HG02571 (cell line): Measurements from ENCODE around the gene FAM83C.
"Not testable (repeated sequence)": the region's sequence is repeated elsewhere in the genome, so short reads cannot be mapped to it uniquely, and the experiment has no call there.

Experiments
- ATAC-seq: cut with Tn5 transposase; IDR thresholded peaks from one replicate; pipeline ENCODE4 v1.9.1; 2021; ENCODE audit warnings: mild to moderate bottlenecking, moderate library complexity; ENCODE audit not compliant: unreplicated experiment

FAM83C gene

DNA sequence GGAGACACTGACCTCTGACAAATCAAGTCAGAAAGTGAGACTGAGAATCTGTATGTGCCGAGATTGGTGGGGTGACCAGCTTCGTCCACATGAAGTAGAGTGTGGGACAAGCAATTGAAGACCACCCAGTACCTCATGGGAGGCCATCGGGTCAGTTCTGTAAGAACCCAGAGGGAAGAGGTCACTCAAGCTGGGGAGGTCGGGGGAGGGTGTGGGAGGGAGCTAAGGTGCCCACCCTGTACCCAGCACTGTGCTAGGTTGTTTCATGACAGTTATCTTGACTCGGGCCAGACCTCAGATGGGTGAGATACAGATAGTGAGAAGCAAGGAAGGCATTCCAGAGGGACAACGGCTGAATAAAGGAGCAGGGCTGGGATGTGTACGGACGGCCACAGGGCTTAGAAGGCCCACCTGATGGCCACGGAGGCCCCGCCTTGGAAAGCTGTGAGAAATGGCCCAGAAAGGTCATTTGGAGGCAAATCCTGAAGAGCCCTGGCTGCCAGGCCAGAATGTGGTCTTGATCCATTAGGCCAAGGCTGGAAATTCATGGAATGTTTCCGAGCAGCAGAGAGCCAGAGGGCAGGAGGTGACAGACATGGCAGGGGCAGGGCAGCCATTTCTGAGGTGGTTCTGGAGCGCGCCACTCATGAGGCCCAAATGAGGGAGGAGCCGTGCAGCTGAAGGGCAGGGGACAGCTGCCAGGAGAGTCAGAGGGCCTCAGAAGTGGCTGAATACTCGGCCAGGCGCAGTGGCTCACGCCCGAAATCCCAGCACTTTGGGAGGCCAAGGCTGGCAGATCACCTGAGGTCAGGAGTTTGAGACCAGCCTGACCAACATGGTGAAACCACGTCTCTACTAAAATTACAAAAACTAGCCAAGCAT lies 22.0 kb downstream of the FAM83C start:
- ATAC-seq, result no peak

DNA sequence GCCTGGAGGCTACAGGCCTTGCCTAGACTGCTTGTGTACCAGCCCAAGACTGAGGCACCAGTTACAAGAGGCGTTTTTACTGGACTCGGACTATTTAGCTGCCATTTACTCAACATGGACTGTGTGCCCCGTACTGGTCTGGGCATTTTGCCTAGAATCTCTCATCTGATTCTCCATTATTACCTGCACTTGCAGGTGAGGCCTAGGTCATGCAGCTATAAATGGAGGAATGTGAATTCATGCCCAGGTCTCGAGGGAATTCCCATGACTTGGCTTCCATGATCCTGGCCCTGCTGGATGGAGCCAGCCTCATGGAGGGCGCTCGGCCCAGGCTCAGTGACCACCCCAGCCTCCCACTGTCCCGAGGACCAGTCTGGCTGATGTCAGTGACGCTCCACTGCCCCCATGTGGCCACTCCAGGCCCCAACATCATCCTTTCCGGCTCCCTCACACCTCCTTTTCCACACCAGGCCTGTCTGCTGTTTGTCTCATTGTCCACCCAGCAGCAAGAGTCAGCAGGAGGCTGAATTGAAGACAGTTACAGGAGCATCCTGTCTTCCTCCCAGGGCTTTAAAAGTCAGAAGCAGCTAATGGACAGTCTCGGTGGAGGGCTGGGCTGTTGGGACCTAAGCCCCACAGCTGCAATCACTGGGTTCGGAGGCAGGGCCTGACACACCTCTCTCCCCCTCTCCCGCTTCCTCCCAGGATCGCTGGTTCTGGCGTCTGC lies 23.0 kb downstream of the FAM83C start:
- ATAC-seq, result no peak

DNA sequence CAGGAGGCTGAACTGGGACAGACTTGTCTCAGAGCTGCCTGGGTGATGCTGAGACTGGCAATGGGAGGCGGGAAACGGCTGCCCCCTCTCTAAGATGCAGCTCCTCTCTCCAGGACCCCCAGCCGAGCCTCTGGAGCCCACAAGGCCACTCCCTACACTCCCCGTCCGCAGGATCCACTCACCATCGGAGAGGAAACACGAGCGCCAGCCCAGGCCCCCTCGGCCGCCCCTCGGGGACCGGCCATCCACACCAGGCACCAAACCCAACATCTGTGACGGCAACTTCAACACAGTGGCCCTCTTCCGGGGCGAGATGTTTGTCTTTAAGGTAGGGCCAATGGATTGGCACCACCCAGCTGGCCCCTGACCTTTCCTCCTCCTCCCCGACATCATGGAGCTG lies 25.1 kb downstream of the FAM83C start:
- no peak for ATAC-seq

DNA sequence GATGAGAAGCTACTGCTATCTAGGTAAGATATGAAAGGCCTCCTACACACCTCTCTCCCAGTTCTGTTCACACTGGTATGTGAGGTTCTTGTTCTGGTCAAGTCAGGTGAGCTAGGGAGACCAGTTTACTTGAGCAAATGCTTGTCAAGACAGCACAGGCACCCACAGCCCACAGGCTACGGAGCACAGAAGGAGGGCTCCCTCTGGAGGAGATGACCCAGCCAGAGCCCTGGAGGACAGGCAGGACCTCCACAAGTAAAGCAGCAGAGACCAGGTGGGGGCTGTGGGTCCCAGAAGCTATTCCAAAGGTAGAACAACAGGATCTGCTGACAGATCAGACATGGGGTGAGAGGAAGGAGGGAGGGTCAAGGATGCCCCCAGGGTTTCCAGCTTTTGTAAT lies 27.5 kb downstream of the FAM83C start:
- no peak for ATAC-seq

DNA sequence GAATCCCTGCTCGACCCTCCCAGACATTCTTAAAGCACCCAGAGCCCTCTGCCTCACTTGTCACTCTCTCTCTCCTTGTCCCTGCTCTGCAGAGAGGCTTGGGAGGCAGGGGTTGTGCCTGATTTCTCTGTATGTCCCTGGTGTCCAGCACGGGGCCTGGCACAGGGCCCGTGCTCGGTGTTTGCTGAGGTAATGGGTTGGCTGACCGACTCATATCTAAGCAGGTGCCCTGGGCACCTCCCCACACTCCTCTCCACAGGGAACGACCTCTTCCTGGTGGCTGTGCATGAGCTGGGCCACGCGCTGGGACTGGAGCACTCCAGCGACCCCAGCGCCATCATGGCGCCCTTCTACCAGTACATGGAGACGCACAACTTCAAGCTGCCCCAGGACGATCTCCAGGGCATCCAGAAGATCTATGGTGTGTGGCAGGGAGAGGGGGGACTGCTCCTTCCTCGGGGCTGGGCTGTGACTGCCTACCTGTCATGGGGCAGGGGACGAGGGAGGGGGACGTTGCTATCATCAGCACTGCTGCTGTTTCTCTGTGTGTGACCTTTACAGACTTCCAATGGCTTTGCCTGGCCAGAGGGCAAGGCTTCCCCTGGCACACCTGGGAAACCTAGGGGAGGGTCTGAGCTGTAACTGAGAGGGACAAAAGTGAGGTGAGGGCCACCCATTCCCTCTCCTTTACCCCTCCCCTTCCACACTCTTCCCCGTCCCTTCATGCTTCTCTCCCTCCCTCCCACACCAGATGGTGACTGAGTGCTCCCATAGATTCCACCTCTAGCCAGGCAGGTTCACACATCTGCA lies 28.5 kb downstream of the FAM83C start:
- ATAC-seq, result no peak

DNA sequence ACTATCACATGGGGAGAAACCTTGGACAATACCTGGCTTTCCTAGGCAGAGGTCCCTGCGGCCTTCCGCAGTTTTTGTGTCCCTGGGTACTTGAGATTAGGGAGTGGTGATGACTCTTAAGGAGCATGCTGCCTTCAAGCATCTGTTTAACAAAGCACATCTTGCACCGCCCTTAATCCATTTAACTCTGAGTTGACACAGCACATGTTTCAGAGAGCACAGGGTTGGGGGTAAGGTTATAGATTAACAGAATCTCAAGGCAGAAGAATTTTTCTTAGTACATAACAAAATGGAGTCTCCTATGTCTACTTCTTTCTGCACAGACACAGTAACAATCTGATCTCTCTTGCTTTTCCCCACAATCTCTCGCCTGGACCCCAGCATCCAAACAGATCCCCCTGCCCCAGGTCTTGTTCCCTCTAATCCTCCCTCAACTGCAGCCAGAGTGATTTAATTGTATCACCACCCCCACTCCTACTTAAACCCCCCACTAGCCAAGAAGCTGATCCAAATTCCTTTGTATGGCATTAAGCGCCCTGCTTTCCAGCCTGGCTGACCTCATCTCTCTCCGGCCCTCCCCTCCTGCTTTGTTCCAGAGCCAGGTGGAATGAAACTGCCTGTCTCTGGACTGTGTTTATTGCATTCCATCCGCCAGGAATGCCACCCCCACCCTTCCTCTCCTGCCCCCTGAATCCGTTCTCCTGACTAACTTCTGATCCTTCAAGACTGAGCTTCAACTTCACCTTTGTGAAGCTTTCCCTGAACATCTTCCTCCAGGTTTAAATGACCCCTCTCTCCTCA lies 29.3 kb downstream of the FAM83C start:
- ATAC-seq, result not testable (repeated sequence)

DNA sequence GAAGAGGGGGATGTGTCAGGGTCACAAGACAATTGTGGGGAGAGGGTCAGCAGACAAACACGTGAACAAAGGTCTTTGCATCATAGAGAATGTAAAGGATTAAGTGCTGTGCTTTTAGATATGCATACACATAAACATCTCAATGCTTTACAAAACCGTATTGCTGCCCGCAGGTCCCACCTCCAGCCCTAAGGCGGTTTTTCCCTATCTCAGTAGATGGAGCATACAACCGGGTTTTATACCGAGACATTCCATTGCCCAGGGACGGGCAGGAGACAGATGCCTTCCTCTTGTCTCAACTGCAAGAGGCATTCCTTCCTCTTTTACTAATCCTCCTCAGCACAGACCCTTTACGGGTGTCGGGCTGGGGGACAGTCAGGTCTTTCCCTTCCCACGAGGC lies 29.9 kb downstream of the FAM83C start:
- ATAC-seq, result not testable (repeated sequence)

DNA sequence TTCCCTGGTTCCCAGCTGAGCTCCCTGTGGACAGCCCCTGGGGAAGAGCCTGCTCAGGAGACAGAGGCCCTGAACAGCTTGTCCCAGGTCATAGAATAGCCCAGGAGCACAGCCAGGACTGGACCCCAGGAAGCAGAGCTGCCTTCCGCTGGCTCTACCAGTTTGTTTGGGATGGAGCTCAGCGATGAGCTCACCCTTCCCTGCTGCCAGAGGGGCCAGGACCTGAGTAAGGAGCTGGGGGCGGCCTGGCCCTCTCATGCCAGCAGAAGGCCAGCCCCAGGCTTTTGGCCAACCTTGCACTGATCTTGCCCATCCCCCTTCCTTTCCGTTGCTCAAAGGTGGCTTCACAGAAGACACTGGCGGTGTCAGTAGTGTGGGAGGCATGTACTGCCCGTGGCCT lies 31.8 kb downstream of the FAM83C start:
- ATAC-seq, result no peak

DNA sequence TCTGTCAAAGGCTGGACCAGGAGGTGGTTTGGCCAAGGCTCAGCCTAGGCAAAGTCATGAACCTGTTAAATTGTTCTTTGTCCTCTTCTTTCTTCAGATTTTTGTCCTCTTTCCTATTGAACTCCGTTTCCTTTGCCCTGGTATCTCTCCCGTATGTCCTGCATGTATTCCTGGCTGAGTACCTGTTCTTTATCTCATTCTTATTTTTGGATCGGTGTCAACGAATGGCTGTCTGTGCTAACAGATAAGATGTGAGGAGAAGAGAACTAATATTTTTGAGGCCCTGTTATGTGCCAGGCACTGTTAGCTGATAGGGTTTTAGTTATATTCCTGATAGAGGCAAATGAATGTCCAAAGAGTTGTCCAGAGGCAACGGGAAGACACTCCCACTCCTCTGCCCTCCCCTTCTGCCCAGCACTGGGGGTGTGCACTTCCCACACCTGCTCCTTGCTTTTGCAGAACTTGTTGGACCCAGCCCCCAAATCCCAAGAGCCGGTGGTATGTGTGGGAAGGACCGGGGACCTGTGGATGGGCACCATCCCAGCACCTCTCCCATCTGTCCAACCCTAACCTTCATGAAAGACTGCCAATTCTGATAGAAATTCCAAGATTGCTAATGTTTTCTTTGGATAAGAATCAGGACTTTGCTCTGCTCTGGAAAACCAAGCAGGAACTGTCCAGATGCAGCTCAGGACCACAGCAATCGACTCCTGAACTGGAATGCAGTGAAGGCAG lies 34.9 kb downstream of the FAM83C start:
- no peak for ATAC-seq

DNA sequence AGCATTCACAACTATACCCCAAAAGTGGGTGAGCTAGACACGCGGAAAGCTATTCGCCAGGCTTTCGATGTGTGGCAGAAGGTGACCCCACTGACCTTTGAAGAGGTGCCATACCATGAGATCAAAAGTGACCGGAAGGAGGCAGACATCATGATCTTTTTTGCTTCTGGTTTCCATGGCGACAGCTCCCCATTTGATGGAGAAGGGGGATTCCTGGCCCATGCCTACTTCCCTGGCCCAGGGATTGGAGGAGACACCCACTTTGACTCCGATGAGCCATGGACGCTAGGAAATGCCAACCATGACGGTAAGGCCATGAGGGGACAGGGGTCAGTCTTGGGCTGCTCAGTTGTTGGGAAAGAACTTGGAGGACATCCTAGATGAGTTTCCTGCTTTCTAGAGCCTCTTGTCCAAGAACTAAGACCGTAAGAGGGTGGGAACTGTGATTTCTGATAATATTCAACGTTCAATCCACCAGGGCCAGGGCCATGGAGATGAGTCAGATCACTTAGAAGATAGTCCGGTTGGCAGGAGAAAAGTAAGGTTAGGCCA lies 37.7 kb downstream of the FAM83C start:
- no peak for ATAC-seq

DNA sequence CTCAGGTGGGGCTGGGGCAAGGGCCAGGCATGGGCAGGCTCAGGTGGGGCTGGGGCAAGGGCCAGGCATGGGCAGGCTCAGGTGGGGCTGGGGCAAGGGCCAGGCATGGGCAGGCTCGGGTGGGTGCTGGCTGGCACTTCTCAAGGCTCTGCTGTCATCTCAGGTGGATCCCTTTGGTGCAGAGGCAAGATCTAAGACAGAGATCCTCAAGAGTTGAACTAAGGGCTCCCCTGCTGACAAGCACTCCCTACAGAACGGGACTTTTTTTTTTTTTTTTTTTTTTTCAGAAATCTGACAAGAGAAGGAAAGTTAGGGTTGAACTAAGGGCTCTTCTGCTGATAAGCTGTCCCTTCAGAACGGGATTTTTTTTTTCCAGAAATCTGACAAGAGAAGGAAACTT lies 39.2 kb downstream of the FAM83C start:
- no peak for ATAC-seq

DNA sequence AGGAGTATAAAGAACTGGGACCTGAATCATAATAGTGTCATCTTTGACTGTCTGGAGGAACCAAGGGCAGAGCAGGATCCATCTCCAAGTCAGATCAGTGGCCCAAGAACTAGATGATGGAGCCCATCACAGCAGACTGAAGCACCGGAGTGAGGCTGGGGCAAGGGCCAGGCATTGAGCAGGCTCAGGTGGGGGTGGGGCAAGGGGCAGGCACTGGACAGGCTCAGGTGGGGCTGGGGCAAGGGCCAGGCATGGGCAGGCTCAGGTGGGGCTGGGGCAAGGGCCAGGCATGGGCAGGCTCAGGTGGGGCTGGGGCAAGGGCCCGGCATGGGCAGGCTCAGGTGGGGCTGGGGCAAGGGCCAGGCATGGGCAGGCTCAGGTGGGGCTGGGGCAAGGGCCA lies 39.6 kb downstream of the FAM83C start:
- not testable (repeated sequence) for ATAC-seq

DNA sequence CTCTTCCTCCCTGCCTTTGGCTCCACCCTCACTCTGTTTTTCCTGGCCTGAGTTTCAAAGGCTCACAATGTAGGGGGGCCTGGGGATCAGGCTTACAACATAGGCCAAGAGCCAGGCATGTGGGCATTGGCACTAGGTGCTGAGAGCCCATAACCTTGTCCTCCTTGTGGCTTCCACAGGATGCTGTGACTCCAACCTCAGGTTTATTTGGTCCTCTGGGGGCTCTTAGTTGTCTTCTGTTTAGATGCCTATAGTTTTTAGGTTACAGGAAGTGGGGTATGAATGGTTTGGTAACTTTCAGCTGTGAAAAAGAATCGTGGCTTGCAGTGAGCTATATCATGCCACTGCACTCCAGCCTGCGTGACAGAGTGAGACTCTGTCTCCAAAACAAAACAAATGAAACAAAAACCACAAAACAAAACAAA lies 40.2 kb downstream of the FAM83C start:
- ATAC-seq, result no peak

DNA sequence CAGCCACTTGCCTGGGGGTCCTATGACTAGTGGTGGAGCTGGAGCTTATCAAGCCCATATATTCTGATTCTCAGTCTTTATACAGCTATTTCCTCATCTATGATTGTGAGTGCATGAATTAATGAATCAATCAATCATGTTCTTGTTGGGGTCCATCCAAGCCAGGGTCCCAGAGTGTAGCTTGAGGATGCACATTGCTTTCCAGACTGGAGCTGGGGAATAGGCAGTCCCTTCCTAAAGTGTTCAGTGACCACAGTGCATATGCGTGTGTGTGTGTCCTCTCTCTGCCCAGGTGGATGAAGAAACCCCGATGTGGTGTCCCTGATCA lies 40.6 kb downstream of the FAM83C start:
- no peak for ATAC-seq

DNA sequence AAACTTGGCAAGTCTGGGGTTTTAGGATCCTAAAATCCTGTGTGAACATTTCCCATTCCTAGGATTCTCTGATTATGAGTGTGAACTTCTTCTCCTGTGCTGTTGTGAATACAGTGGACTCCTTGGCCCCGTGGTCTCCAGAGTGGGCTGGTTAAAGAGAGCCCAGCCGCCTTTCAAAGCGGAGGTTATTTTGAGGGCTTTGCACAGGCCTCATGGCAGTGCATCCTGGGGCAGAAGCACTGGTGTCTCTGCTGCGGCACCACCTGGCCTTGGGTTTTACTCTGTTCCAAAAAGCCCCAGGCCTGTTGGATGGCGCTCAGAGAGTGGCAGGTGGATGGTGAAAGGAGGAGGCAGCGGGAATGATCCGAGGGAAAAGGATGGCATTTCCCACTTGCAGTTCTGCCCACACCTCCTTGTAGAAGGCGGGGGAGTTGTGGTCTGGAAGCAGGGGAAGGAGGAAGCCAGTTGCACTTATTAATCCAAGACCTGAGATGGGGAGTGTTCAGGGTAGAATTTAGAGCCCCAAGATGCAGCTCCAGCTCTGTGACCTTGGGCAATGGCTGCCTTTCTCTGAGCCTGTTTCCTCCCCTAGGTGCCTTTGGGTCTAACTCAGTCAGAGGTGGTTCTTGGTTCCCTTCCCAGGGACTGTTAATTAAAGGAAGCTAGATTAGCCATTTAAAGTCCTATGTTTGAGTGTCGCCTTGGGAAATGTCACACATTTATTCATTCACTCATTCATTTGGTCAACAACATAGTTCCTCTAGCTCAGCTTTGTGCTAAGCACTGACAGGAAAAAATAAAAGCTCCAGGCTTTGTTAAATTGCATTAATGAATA lies 43.4 kb downstream of the FAM83C start:
- ATAC-seq, result no peak

DNA sequence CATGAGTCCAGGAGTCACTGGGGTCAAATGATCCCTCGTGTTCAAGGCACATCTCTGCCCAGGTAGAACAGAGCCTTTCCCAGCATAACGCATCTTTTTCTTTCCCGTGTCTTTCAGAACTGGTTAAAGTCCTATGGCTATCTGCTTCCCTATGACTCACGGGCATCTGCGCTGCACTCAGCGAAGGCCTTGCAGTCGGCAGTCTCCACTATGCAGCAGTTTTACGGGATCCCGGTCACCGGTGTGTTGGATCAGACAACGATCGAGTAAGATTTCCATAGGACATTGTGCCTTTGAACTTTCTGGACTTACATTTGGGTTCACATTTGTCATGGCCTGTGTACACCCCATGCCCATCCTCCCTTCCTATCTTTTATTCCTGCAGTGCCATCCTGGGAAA lies 45.5 kb downstream of the FAM83C start:
- no peak for ATAC-seq

DNA sequence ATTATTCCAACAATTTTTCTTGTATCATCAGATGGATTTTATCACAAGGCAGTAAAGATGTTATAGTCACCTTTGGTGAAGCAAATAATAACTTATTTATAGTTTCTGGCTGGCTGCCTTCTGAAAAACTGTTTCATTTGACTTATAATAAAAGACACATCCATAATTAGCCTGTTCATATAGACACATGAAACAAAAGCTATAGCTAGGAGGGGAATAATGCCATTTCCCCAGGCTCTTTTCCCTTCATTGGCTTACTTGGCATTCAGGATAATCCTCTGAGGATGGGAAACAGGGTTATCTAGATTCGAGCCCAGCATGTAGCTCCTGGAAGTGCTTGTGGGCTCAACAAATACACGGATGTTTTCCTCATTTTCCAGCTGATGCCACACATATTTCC lies 48.2 kb downstream of the FAM83C start:
- ATAC-seq, result no peak

DNA sequence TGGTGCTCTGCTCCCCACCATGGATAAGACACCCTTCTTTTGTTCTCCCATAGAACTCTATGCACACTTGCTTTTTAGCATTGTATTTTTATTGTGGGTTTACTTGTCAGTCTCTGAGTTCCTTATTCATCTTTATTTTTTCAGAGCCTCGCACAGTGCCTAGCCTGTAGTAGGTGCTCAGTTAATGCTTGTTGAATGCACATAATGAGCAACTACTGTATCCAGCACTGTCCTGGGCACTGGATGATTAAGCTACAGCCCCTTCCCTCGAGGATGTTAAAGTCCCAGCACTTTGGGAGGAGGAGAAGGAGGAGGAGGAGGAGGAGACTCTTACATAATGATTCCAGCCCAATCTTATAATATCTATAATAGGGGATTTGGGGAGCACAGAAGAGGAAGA lies 48.9 kb downstream of the FAM83C start:
- no peak for ATAC-seq

DNA sequence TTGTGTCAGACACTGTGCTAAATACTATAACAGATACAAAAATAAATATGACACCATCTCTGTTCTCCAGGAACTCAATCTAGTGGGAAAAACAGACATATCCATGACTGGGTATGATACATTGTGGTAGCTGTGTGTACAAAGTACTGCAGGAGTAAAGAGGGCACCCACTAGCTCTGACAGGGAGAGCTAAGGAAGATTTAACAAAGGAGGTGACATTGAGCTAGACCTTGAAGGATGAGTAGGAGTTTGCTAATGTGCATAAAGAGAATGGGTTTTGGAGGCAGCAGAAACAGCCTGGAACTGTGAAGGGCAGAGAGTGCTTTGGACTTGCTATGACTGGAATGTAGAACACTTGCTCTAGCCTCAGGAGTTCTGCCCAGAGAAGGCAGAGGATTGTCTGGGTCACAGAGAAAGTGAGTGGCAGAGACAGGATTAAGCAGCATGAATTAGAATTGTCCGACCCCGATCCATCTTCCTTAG lies 51.4 kb downstream of the FAM83C start:
- no peak for ATAC-seq
